Peyer's patch (tissue), 4 donors: Measurements from ENCODE around the gene RNF152. TPM values are rescaled to one million over a fixed set of nuclear protein-coding genes. Genes with fewer than 3 reads are reported as not detected.
A peak's percentile ranks its signal among the peaks of the same experiment; 100 is the strongest.

ENCODE experiments used
- DNase-seq, 3 donors: peaks; one replicate each; pipeline ENCODE4 v3.0.0-alpha.2; 2017 to 2019
- H3K27ac ChIP-seq, 4 donors: fragments of 200-600 bp; sonication (generic); one replicate each; pipeline ENCODE4 v1.5.1; 2016 to 2019
- H3K27me3 ChIP-seq, 2 donors: fragments of 200-600 bp; sonication (generic); one replicate each; pipeline ENCODE4 v1.5.1; 2019
- H3K36me3 ChIP-seq, 3 donors: fragments of 200-600 bp; sonication (generic); one replicate each; pipeline ENCODE4 v1.5.1; 2016 to 2019
- H3K4me1 ChIP-seq, 4 donors: fragments of 200-600 bp; sonication (generic); one replicate each; pipeline ENCODE4 v1.5.1; 2016 to 2019
- H3K4me3 ChIP-seq, 4 donors: fragments of 200-600 bp; sonication (generic); 1 replicate in 3 of 4; 2 replicates in 1 of 4; pipeline ENCODE4 v1.5.1; 2016 to 2019; ENCODE audit warnings: mild to moderate bottlenecking in 1 of 4
- H3K9me3 ChIP-seq, 4 donors: fragments of 200-600 bp; sonication (generic); one replicate each; pipeline ENCODE4 v1.5.1; 2016 to 2019; ENCODE audit warnings: mild to moderate bottlenecking in 1 of 4
- CTCF ChIP-seq, 6 experiments: fragments of 450-650 bp in 4 of 6; fragments of 200-600 bp in 2 of 6; sonication (generic) in 1 of 6; IDR thresholded peaks; one replicate each; pipeline ENCODE4 v1.5.1; 2017 to 2019; ENCODE audit warnings: antibody characterized with exemption in 6 of 6, mild to moderate bottlenecking in 3 of 6, moderate library complexity in 1 of 6
- POLR2A ChIP-seq, 2 donors: fragments of 450-650 bp; IDR thresholded peaks; one replicate each; pipeline ENCODE4 v1.5.1; 2017; ENCODE audit warnings: antibody characterized with exemption in 2 of 2, mild to moderate bottlenecking in 2 of 2, moderate library complexity in 2 of 2
- total RNA-seq, 4 donors: library from RNA; depleted of rRNA; stranded (reverse); fragments of >200 nt; gene quantifications; one replicate each; pipeline ENCODE4 v1.1.0, GENCODE V29; 2016

RNF152 gene
- total RNA-seq, 4 donors from 2014 or later: 17.3 to 185 (median 120) TPM

- no peaks in the 10 kb centered on the region for H3K36me3 ChIP-seq
- no peaks in the 10 kb centered on the region for H3K9me3 ChIP-seq
- H3K27me3 ChIP-seq: no peaks in the 10 kb centered on the region
- no peak for DNase-seq
- TF ChIP-seq POLR2A (IDR thresholded peaks at IDR 0.05) (no peak), CTCF (IDR thresholded peaks at IDR 0.05) (no peak)
- H3K4me3 ChIP-seq: no peak overlapping the region
- no peak overlapping the region for H3K27ac ChIP-seq
- no peaks in the 10 kb centered on the region for H3K4me1 ChIP-seq
These were observed 25.0 kb upstream of the RNF152 start for GRCh38 chr18:61917818-61918217.

- Histone ChIP-seq H3K9me3 (no peaks in the 10 kb centered on the region), H3K27me3 (no peaks in the 10 kb centered on the region)
- TF ChIP-seq CTCF (IDR thresholded peaks at IDR 0.05): no peak
- no peak for TF ChIP-seq POLR2A (IDR thresholded peaks at IDR 0.05)
These were observed 19.7 kb upstream of the RNF152 start for GRCh38 chr18:61912476-61912875.

GRCh38 chr18:61910101-61910500 is 17.3 kb upstream of the RNF152 start:
- no peak for DNase-seq
- TF ChIP-seq POLR2A (IDR thresholded peaks at IDR 0.05): no peak
- TF ChIP-seq CTCF (IDR thresholded peaks at IDR 0.05): no peak

More at GRCh38 chr18:61912476-61912875, 19.7 kb upstream of the RNF152 start:
- Histone ChIP-seq H3K36me3 (no peaks in the 10 kb centered on the region), H3K27ac (no peak overlapping the region), H3K4me3 (no peak overlapping the region), H3K4me1 (no peaks in the 10 kb centered on the region)
- DNase-seq: no peak

GRCh38 chr18:61908661-61909060 is 15.9 kb upstream of the RNF152 start:
- H3K27me3 ChIP-seq: no peaks in the 10 kb centered on the region
- no peaks in the 10 kb centered on the region for H3K9me3 ChIP-seq
- no peaks in the 10 kb centered on the region for H3K36me3 ChIP-seq
- TF ChIP-seq POLR2A (IDR thresholded peaks at IDR 0.05) (no peak), CTCF (IDR thresholded peaks at IDR 0.05) (no peak)
- H3K4me3 ChIP-seq: no peak overlapping the region
- no peak for DNase-seq
- H3K27ac ChIP-seq: no peak overlapping the region
- H3K4me1 ChIP-seq: no peaks in the 10 kb centered on the region

More at GRCh38 chr18:61910101-61910500, 17.3 kb upstream of the RNF152 start:
- Histone ChIP-seq H3K27me3 (no peaks in the 10 kb centered on the region), H3K36me3 (no peaks in the 10 kb centered on the region), H3K4me3 (no peak overlapping the region), H3K4me1 (no peaks in the 10 kb centered on the region), H3K27ac (no peak overlapping the region), H3K9me3 (no peaks in the 10 kb centered on the region)

GRCh38 chr18:61901323-61901986 is 8.6 kb upstream of the RNF152 start:
- H3K27me3 ChIP-seq: no peaks in the 10 kb centered on the region
- peak in 2 of 3 donors; percentile 59 to 71 for DNase-seq
- TF ChIP-seq CTCF (IDR thresholded peaks at IDR 0.05) (peak; percentile 33 to 88 (median 81)), POLR2A (IDR thresholded peaks at IDR 0.05) (no peak)
- H3K4me3 ChIP-seq: no peak overlapping the region
- no peaks in the 10 kb centered on the region for H3K9me3 ChIP-seq
- H3K4me1 ChIP-seq: peaks cover 0 to 8% (median 0%) of the 10 kb centered on the region in 4 donors
- H3K27ac ChIP-seq: no peak overlapping the region
- H3K36me3 ChIP-seq: no peaks in the 10 kb centered on the region
